Astrocyte (in vitro differentiated cells and primary cell): ENCODE measurements around the gene PRMT3. TPM values are rescaled to one million over a fixed set of nuclear protein-coding genes. Genes with fewer than 3 reads are reported as not detected.

Experiments
- DNase-seq: peaks from one replicate; pipeline ENCODE4 v3.0.0-alpha.2; 2010; ENCODE audit warnings: low read depth
- FAIRE-seq: peaks from 2 replicates; lab custom pipeline; 2011; peaks lifted over from hg19 to GRCh38; lab: Jason Lieb, UNC
- H2AFZ ChIP-seq: 2 replicates; pipeline ENCODE4 v1.6.0; 2012; ENCODE audit warnings: low read depth, low read length, inconsistent platforms
- H3K27ac ChIP-seq: 2 replicates; pipeline ENCODE4 v1.5.1; 2011; ENCODE audit warnings: low read depth, low read length, inconsistent platforms
- H3K27me3 ChIP-seq: 2 replicates; pipeline ENCODE4 v1.6.0; 2011; ENCODE audit warnings: low read length, inconsistent platforms; ENCODE audit not compliant: insufficient read depth
- H3K36me3 ChIP-seq: 2 replicates; pipeline ENCODE4 v1.5.1; 2011; ENCODE audit warnings: low read length, inconsistent platforms; ENCODE audit not compliant: insufficient read depth
- H3K4me1 ChIP-seq: 2 replicates; pipeline ENCODE4 v1.5.1; 2011; ENCODE audit warnings: low read length, inconsistent platforms; ENCODE audit not compliant: insufficient read depth
- H3K4me2 ChIP-seq: 2 replicates; pipeline ENCODE4 v1.6.0; 2012; ENCODE audit warnings: low read length, inconsistent platforms
- H3K4me3 ChIP-seq: 2 replicates; pipeline ENCODE4 v1.5.1; 2011; ENCODE audit warnings: low read depth, mild to moderate bottlenecking, low read length, inconsistent platforms; ENCODE audit not compliant: insufficient read depth
- H3K79me2 ChIP-seq: 2 replicates; pipeline ENCODE4 v1.6.0; 2012; ENCODE audit warnings: mild to moderate bottlenecking, low read length, inconsistent platforms; ENCODE audit not compliant: insufficient read depth
- H3K9ac ChIP-seq: 2 replicates; pipeline ENCODE4 v1.6.0; 2012; ENCODE audit warnings: mild to moderate bottlenecking, low read length, inconsistent platforms
- H3K9me3 ChIP-seq: 2 replicates; pipeline ENCODE4 v1.5.1; 2012; ENCODE audit warnings: low read depth, mild to moderate bottlenecking, low read length, inconsistent platforms; ENCODE audit not compliant: insufficient read depth
- H4K20me1 ChIP-seq: 2 replicates; pipeline ENCODE4 v1.6.0; 2012; ENCODE audit warnings: low read length, inconsistent platforms; ENCODE audit not compliant: insufficient read depth
- H3K27ac Mint-ChIP-seq: one replicate; pipeline ENCODE4 v1.8.0; 2021; ENCODE audit warnings: mild to moderate bottlenecking, mixed read lengths; ENCODE audit not compliant: unreplicated experiment
- H3K27me3 Mint-ChIP-seq: one replicate; pipeline ENCODE4 v1.8.0; 2021; ENCODE audit warnings: low read depth, mixed read lengths; ENCODE audit not compliant: unreplicated experiment
- H3K36me3 Mint-ChIP-seq: one replicate; pipeline ENCODE4 v1.8.0; 2021; ENCODE audit warnings: low read depth, mixed read lengths; ENCODE audit not compliant: unreplicated experiment
- H3K4me1 Mint-ChIP-seq: one replicate; pipeline ENCODE4 v1.8.0; 2021; ENCODE audit warnings: low read depth, mixed read lengths; ENCODE audit not compliant: unreplicated experiment
- H3K4me3 Mint-ChIP-seq: one replicate; pipeline ENCODE4 v1.8.0; 2021; ENCODE audit warnings: mild to moderate bottlenecking, moderate library complexity, mixed read lengths; ENCODE audit not compliant: unreplicated experiment
- H3K9me3 Mint-ChIP-seq: one replicate; pipeline ENCODE4 v1.8.0; 2021; ENCODE audit warnings: mild to moderate bottlenecking, mixed read lengths; ENCODE audit not compliant: unreplicated experiment
- EZH2 ChIP-seq: IDR thresholded peaks from 2 replicates; pipeline ENCODE4 v1.6.1; 2012; ENCODE audit warnings: mild to moderate bottlenecking, low read length, inconsistent platforms; ENCODE audit not compliant: insufficient read depth
- total RNA-seq: library from RNA; stranded (reverse); gene quantifications from 2 replicates; pipeline ENCODE4 v1.2.1, GENCODE V29; 2021
- TF ChIP-seq, protein P1 (sequence below): IDR thresholded peaks from 2 replicates; pipeline ENCODE4 v1.5.1; 2011; ENCODE audit warnings: low read depth, mild to moderate bottlenecking, inconsistent platforms, low read length, moderate library complexity; ENCODE audit not compliant: insufficient read depth

Gene PRMT3
- total RNA-seq, 1 donor from 2014 or later, result 10.5 TPM

DNA sequence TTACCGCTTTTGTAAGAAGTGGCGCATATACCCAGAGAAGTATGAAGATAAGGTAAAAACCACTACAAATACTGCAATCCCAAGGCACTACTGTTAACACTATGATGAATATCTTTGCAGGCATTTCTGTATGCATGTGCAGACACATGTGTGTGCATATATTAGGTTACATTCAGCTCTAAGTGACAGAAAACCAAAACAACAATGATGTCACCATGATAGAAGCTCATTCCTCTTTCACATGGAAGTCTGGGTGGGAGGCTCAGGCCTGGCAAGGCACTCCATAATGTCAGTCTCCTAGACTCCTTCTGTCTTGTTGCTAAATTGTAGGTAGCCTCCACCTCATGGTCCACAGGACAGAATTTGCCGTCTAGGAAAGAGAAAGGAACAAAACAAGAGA, 148.8 kb downstream of the PRMT3 start:
- Histone ChIP-seq H3K79me2 (no peaks in the 10 kb centered on the region), H3K4me3 (no peak overlapping the region), H3K9ac (no peak overlapping the region), H3K4me2 (no peak overlapping the region), H3K9me3 (no peaks in the 10 kb centered on the region), H3K36me3 (no peaks in the 10 kb centered on the region), H2AFZ (no peak overlapping the region), H3K4me1 (no peaks in the 10 kb centered on the region), H4K20me1 (no peaks in the 10 kb centered on the region), H3K27ac (no peak overlapping the region), H3K27me3 (no peaks in the 10 kb centered on the region)
- Mint-ChIP-seq H3K4me3 (no peak overlapping the region), H3K27me3 (no peaks in the 10 kb centered on the region), H3K36me3 (no peaks in the 10 kb centered on the region), H3K27ac (no peak overlapping the region), H3K9me3 (peaks cover 9% of the 10 kb centered on the region), H3K4me1 (no peaks in the 10 kb centered on the region)
- TF ChIP-seq, protein P1, sequence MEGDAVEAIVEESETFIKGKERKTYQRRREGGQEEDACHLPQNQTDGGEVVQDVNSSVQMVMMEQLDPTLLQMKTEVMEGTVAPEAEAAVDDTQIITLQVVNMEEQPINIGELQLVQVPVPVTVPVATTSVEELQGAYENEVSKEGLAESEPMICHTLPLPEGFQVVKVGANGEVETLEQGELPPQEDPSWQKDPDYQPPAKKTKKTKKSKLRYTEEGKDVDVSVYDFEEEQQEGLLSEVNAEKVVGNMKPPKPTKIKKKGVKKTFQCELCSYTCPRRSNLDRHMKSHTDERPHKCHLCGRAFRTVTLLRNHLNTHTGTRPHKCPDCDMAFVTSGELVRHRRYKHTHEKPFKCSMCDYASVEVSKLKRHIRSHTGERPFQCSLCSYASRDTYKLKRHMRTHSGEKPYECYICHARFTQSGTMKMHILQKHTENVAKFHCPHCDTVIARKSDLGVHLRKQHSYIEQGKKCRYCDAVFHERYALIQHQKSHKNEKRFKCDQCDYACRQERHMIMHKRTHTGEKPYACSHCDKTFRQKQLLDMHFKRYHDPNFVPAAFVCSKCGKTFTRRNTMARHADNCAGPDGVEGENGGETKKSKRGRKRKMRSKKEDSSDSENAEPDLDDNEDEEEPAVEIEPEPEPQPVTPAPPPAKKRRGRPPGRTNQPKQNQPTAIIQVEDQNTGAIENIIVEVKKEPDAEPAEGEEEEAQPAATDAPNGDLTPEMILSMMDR, result no peak
- no peak for TF ChIP-seq EZH2
- DNase-seq (no peak), FAIRE-seq (no peak)

DNA sequence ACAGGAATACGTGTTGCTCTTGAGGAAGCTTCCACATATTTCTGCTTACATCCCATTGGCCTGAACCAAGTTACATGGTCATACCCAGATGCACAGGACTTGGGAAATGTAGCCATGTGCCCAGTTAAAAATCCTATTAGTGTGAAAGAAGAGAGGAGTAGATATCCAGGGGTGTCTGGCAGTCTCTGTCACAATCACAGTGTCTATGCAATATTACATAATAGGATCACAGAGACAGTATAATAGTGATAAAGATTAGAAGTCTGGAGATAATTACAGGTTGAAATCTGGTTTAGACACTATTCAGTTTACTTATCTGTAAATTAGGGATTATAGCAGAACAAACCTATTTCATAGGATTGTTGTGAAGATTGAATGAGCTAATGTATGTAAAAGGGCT, 149.3 kb downstream of the PRMT3 start:
- H3K27me3 Mint-ChIP-seq, result no peaks in the 10 kb centered on the region
- no peaks in the 10 kb centered on the region for H3K4me1 Mint-ChIP-seq
- FAIRE-seq (no peak), DNase-seq (no peak)
- H3K27ac Mint-ChIP-seq, result no peak overlapping the region
- Histone ChIP-seq H3K9me3 (no peaks in the 10 kb centered on the region), H3K27me3 (no peaks in the 10 kb centered on the region), H3K4me1 (no peaks in the 10 kb centered on the region), H3K4me2 (no peak overlapping the region), H3K4me3 (no peak overlapping the region), H3K27ac (no peak overlapping the region), H3K36me3 (no peaks in the 10 kb centered on the region), H3K79me2 (no peaks in the 10 kb centered on the region), H3K9ac (no peak overlapping the region), H2AFZ (no peak overlapping the region), H4K20me1 (no peaks in the 10 kb centered on the region)
- TF ChIP-seq, protein P1, result no peak
- no peak for TF ChIP-seq EZH2
- H3K36me3 Mint-ChIP-seq, result no peaks in the 10 kb centered on the region
- no peak overlapping the region for H3K4me3 Mint-ChIP-seq
- peaks cover 9% of the 10 kb centered on the region for H3K9me3 Mint-ChIP-seq

DNA sequence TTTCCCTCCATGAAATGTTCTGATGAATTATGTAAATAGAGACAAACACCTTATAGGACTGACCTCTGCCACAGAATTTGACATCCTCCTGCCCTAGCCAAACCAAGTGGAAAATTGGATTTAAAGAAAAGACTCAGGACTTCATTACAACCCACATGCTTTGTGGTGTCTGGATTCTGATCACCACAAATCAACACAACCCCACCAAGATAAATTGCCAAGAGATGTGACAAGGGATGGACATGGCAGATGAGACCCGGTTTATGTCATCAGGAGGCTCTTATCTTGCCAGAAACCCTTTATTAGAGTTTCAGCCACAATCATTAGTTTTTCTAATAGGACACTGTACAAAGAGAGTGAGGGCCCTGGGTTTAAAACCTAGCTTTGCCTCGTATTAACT, 154.0 kb downstream of the PRMT3 start:
- DNase-seq (no peak), FAIRE-seq (no peak)
- no peaks in the 10 kb centered on the region for H3K79me2 ChIP-seq
- no peak overlapping the region for H3K4me2 ChIP-seq
- H3K27ac ChIP-seq, result no peak overlapping the region
- H3K36me3 ChIP-seq, result no peaks in the 10 kb centered on the region
- no peaks in the 10 kb centered on the region for H4K20me1 ChIP-seq
- H3K27ac Mint-ChIP-seq, result no peak overlapping the region
- H3K9ac ChIP-seq, result no peak overlapping the region
- H2AFZ ChIP-seq, result no peak overlapping the region
- no peaks in the 10 kb centered on the region for H3K4me1 ChIP-seq
- H3K4me3 ChIP-seq, result no peak overlapping the region
- H3K4me1 Mint-ChIP-seq, result no peaks in the 10 kb centered on the region
- peaks cover 9% of the 10 kb centered on the region for H3K9me3 Mint-ChIP-seq
- H3K27me3 Mint-ChIP-seq, result no peaks in the 10 kb centered on the region
- no peak for TF ChIP-seq EZH2
- TF ChIP-seq, protein P1, result no peak
- no peak overlapping the region for H3K4me3 Mint-ChIP-seq
- no peaks in the 10 kb centered on the region for H3K27me3 ChIP-seq
- H3K36me3 Mint-ChIP-seq, result no peaks in the 10 kb centered on the region
- no peaks in the 10 kb centered on the region for H3K9me3 ChIP-seq
